Body of pancreas (tissue), 4 donors: ENCODE data around the gene ENG.

ENCODE experiments used
- POLR2A ChIP-seq, 3 donors: fragments of 450-650 bp; IDR thresholded peaks; one replicate each; pipeline ENCODE4 v1.6.1; 2016; ENCODE audit warnings: antibody characterized with exemption in 3 of 3, mild to moderate bottlenecking in 2 of 3
- TF ChIP-seq, protein P1 (sequence below), 7 experiments: fragments of 450-650 bp in 4 of 7; fragments of 200-600 bp in 3 of 7; sonication (generic) in 3 of 7; IDR thresholded peaks; one replicate each; pipeline ENCODE4 v1.5.1; 2016 to 2019; ENCODE audit warnings: antibody characterized with exemption in 7 of 7

DNA sequence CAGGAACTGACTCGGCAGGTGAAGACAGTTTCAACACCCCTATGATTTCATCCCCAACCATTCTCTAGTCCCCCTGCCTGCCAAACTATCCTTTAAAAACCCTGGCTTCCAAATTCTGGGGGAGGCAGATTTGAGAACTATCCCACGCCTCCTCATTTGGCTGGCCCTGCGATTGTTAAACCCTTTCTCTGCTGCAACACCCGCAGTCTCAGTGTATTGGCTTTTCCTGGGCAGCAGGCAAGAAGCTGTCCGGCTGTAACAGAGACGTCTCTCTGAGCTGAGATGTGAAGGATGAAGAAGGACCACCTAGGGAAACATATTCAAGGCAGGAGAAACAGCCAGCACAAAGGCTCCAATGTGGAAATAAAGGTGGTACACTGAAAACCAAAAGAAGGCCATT is 38.4 kb upstream of the ENG start:
- TF ChIP-seq, protein P1, sequence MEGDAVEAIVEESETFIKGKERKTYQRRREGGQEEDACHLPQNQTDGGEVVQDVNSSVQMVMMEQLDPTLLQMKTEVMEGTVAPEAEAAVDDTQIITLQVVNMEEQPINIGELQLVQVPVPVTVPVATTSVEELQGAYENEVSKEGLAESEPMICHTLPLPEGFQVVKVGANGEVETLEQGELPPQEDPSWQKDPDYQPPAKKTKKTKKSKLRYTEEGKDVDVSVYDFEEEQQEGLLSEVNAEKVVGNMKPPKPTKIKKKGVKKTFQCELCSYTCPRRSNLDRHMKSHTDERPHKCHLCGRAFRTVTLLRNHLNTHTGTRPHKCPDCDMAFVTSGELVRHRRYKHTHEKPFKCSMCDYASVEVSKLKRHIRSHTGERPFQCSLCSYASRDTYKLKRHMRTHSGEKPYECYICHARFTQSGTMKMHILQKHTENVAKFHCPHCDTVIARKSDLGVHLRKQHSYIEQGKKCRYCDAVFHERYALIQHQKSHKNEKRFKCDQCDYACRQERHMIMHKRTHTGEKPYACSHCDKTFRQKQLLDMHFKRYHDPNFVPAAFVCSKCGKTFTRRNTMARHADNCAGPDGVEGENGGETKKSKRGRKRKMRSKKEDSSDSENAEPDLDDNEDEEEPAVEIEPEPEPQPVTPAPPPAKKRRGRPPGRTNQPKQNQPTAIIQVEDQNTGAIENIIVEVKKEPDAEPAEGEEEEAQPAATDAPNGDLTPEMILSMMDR (IDR thresholded peaks at IDR 0.05) = no peak
- TF ChIP-seq POLR2A (IDR thresholded peaks at IDR 0.05) = no peak
